GM21717 (cell line): Measurements from ENCODE around the gene SDK1.
"Not testable (repeated sequence)": the region's sequence is repeated elsewhere in the genome, so short reads cannot be mapped to it uniquely, and the experiment has no call there.

Experiments
- ATAC-seq: cut with Tn5 transposase; IDR thresholded peaks from one replicate; pipeline ENCODE4 v1.9.1; 2021; ENCODE audit warnings: mild to moderate bottlenecking, moderate library complexity; ENCODE audit not compliant: unreplicated experiment

Gene SDK1

GRCh38 chr7:3908153-3908552, 607.1 kb downstream of the SDK1 start:
- no peak for ATAC-seq

GRCh38 chr7:3909128-3909527, 608.1 kb downstream of the SDK1 start:
- ATAC-seq: no peak

GRCh38 chr7:3910054-3910453, 609.0 kb downstream of the SDK1 start:
- no peak for ATAC-seq

GRCh38 chr7:3911685-3912084, 610.6 kb downstream of the SDK1 start:
- no peak for ATAC-seq

GRCh38 chr7:3912291-3912690, 611.2 kb downstream of the SDK1 start:
- no peak for ATAC-seq

GRCh38 chr7:3914051-3914775, 613.2 kb downstream of the SDK1 start:
- ATAC-seq: no peak

GRCh38 chr7:3915337-3915878, 614.4 kb downstream of the SDK1 start:
- ATAC-seq: no peak

- ATAC-seq: no peak
Observed at GRCh38 chr7:3916146-3916545, 615.1 kb downstream of the SDK1 start.

GRCh38 chr7:3917436-3917835, 616.4 kb downstream of the SDK1 start:
- no peak for ATAC-seq

- no peak for ATAC-seq
Observed at GRCh38 chr7:3918576-3918975, 617.5 kb downstream of the SDK1 start.

- no peak for ATAC-seq
Observed at GRCh38 chr7:3922175-3922635, 621.2 kb downstream of the SDK1 start.

- no peak for ATAC-seq
Observed at GRCh38 chr7:3923307-3923918, 622.4 kb downstream of the SDK1 start.

GRCh38 chr7:3924277-3924676, 623.2 kb downstream of the SDK1 start:
- ATAC-seq: no peak

- no peak for ATAC-seq
Observed at GRCh38 chr7:3927446-3928110, 626.5 kb downstream of the SDK1 start.

GRCh38 chr7:3928727-3929515, 627.9 kb downstream of the SDK1 start:
- no peak for ATAC-seq

- ATAC-seq: no peak
Observed at GRCh38 chr7:3931843-3932242, 630.8 kb downstream of the SDK1 start.

GRCh38 chr7:3937146-3937545, 636.1 kb downstream of the SDK1 start:
- no peak for ATAC-seq

GRCh38 chr7:3937605-3938004, 636.6 kb downstream of the SDK1 start:
- no peak for ATAC-seq

GRCh38 chr7:3941706-3942105, 640.7 kb downstream of the SDK1 start:
- ATAC-seq: not testable (repeated sequence)

GRCh38 chr7:3942276-3942675, 641.2 kb downstream of the SDK1 start:
- no peak for ATAC-seq
